ENCODE measurements around the gene HUS1.
"Not testable (repeated sequence)": the region's sequence is repeated elsewhere in the genome, so short reads cannot be mapped to it uniquely, and the experiment has no call there.

Gene HUS1

GRCh38 chr7:47944536-47945260 is 34.7 kb downstream of the HUS1 start:
- no peak for DNase-seq (ENCODE audit: low spot score)

- DNase-seq (ENCODE audit: low spot score): no peak
These were observed 35.5 kb downstream of the HUS1 start for GRCh38 chr7:47943676-47944474.

- DNase-seq (ENCODE audit: low spot score): not testable (repeated sequence)
These were observed 36.8 kb downstream of the HUS1 start for GRCh38 chr7:47942651-47943050.

GRCh38 chr7:47942132-47942531 is 37.3 kb downstream of the HUS1 start:
- DNase-seq (ENCODE audit: low spot score): no peak

GRCh38 chr7:47941136-47941844 is 38.1 kb downstream of the HUS1 start:
- DNase-seq (ENCODE audit: low spot score): peak; percentile 89

- peak; percentile 56 for DNase-seq (ENCODE audit: low spot score)
These were observed 39.1 kb downstream of the HUS1 start for GRCh38 chr7:47940088-47941013.

GRCh38 chr7:47939425-47940036 is 39.9 kb downstream of the HUS1 start:
- no peak for DNase-seq (ENCODE audit: low spot score)

GRCh38 chr7:47938574-47939165 is 40.7 kb downstream of the HUS1 start:
- DNase-seq (ENCODE audit: low spot score): no peak

- DNase-seq (ENCODE audit: low spot score): no peak
These were observed 41.5 kb downstream of the HUS1 start for GRCh38 chr7:47937711-47938573.

GRCh38 chr7:47937065-47937687 is 42.2 kb downstream of the HUS1 start:
- no peak for DNase-seq (ENCODE audit: low spot score)

- DNase-seq (ENCODE audit: low spot score): no peak
These were observed 43.1 kb downstream of the HUS1 start for GRCh38 chr7:47936323-47936722.

- DNase-seq (ENCODE audit: low spot score): no peak
These were observed 44.1 kb downstream of the HUS1 start for GRCh38 chr7:47935336-47935735.

- no peak for DNase-seq (ENCODE audit: low spot score)
These were observed 44.6 kb downstream of the HUS1 start for GRCh38 chr7:47934831-47935230.

GRCh38 chr7:47933215-47933614 is 46.2 kb downstream of the HUS1 start:
- DNase-seq (ENCODE audit: low spot score): no peak

- no peak for DNase-seq (ENCODE audit: low spot score)
These were observed 46.9 kb downstream of the HUS1 start for GRCh38 chr7:47932466-47933037.

GRCh38 chr7:47932016-47932415 is 47.4 kb downstream of the HUS1 start:
- peak; percentile 27 for DNase-seq (ENCODE audit: low spot score)

GRCh38 chr7:47931005-47932004 is 48.1 kb downstream of the HUS1 start:
- DNase-seq (ENCODE audit: low spot score): no peak

- no peak for DNase-seq (ENCODE audit: low spot score)
These were observed 55.1 kb downstream of the HUS1 start for GRCh38 chr7:47924266-47924665.

All from hepatic stellate cell (primary cell).